Keratinocyte (primary cell): ENCODE measurements around the gene CYP4F22.

ENCODE experiments used
- CTCF ChIP-seq, 3 experiments: IDR thresholded peaks in 1 of 3; conservative IDR thresholded peaks in 1 of 3; optimal IDR thresholded peaks in 1 of 3; 2 replicates in 2 of 3; 3 replicates in 1 of 3; pipeline versions ENCODE3 to v1.5.1; 2011; ENCODE audit warnings: low read length in 3 of 3, mild to moderate bottlenecking in 3 of 3, moderate library complexity in 2 of 3, control low read depth in 1 of 3, inconsistent platforms in 1 of 3; ENCODE audit not compliant: insufficient read depth in 2 of 3; ENCODE audit errors: extremely low read depth in 1 of 3
- EZH2 ChIP-seq: IDR thresholded peaks from one replicate; pipeline ENCODE4 v1.6.1; 2012; ENCODE audit warnings: inconsistent platforms, mild to moderate bottlenecking, low read length, moderate library complexity

GRCh38 chr19:15591796-15592195, 83.5 kb downstream of the CYP4F22 start:
- TF ChIP-seq CTCF (optimal IDR thresholded peaks at IDR 0.05 in 1 of 3, IDR thresholded peaks at IDR 0.05 in 1 of 3, conservative IDR thresholded peaks at IDR 0.05 in 1 of 3; ENCODE audit: extremely low read depth in 1 of 3, insufficient read depth in 2 of 3, low read length in 3 of 3) (no peak), EZH2 (no peak)
